ENCODE data around the gene TBC1D23. TPM values are rescaled to one million over a fixed set of nuclear protein-coding genes. Genes with fewer than 3 reads are reported as not detected.

The TBC1D23 gene
- total RNA-seq, 1 experiment from 2014 or later = 68.0 TPM

GRCh38 chr3:100263583-100263982 lies 2.8 kb downstream of the TBC1D23 start:
- Histone ChIP-seq H3K4me2 (peak overlapping the region; percentile 90), H3K27me3 (ENCODE audit: insufficient read depth, low read depth) (no peaks in the 10 kb centered on the region), H2AFZ (no peak overlapping the region), H4K20me1 (ENCODE audit: insufficient read depth) (peaks cover 42% of the 10 kb centered on the region), H3K4me1 (replicated peaks; ENCODE audit: insufficient read depth) (peaks cover 67% of the 10 kb centered on the region), H3K79me2 (ENCODE audit: low read depth) (peaks cover 77% of the 10 kb centered on the region), H3K36me3 (ENCODE audit: low read depth) (0 out of 2 replicates have a peak, but pooled peaks cover 4% of the 10 kb centered on the region), H3K9me3 (ENCODE audit: insufficient read depth, low read depth) (no peaks in the 10 kb centered on the region), H3F3A (ENCODE audit: insufficient read depth, low read depth) (peaks cover 20% of the 10 kb centered on the region), H3K9me2 (ENCODE audit: insufficient read depth) (no peaks in the 10 kb centered on the region), H3K4me3 (no peak overlapping the region), H3K27ac (no peak overlapping the region)
- intact Hi-C loops (cut with micrococcal nuclease; ENCODE audit: unreplicated experiment) = loop anchor here (5.0 kb wide), 1 partner anchor 366 kb away; no protein-coding TSS in a partner anchor
- TF ChIP-seq CTCF (conservative IDR thresholded peaks at IDR 0.05) = no peak
- no peak for TF ChIP-seq EZH2 (IDR thresholded peaks at IDR 0.05; ENCODE audit: low read depth)
- no peak for DNase-seq
- BruUV-seq (replicated peaks) = no TSS peak
- ChIA-PET CTCF (no interaction called here), POLR2A (ENCODE audit: unreplicated experiment) (no interaction called here)

GRCh38 chr3:100264242-100264641 lies 3.5 kb downstream of the TBC1D23 start:
- H3F3A ChIP-seq (ENCODE audit: insufficient read depth, low read depth) = peaks cover 27% of the 10 kb centered on the region
- no peak for DNase-seq
- H3K4me1 ChIP-seq (replicated peaks; ENCODE audit: insufficient read depth) = peaks cover 71% of the 10 kb centered on the region
- H3K36me3 ChIP-seq (ENCODE audit: low read depth) = 0 out of 2 replicates have a peak, but pooled peaks cover 4% of the 10 kb centered on the region
- BruUV-seq (replicated peaks) = no TSS peak
- H3K4me3 ChIP-seq = no peak overlapping the region
- ChIA-PET CTCF (no interaction called here), POLR2A (ENCODE audit: unreplicated experiment) (interaction anchor here (0.6 kb wide), 1 partner anchor 258 kb away, joined by 8 read pairs; no protein-coding TSS in a partner anchor)
- H3K9me2 ChIP-seq (ENCODE audit: insufficient read depth) = no peaks in the 10 kb centered on the region
- TF ChIP-seq CTCF (conservative IDR thresholded peaks at IDR 0.05) = no peak
- TF ChIP-seq EZH2 (IDR thresholded peaks at IDR 0.05; ENCODE audit: low read depth) = no peak
- H3K9me3 ChIP-seq (ENCODE audit: insufficient read depth, low read depth) = no peaks in the 10 kb centered on the region
- peaks cover 43% of the 10 kb centered on the region for H4K20me1 ChIP-seq (ENCODE audit: insufficient read depth)
- no peaks in the 10 kb centered on the region for H3K27me3 ChIP-seq (ENCODE audit: insufficient read depth, low read depth)
- peaks cover 84% of the 10 kb centered on the region for H3K79me2 ChIP-seq (ENCODE audit: low read depth)
- H3K27ac ChIP-seq = no peak overlapping the region
- peak overlapping the region; percentile 90 for H3K4me2 ChIP-seq
- intact Hi-C loops (cut with micrococcal nuclease; ENCODE audit: unreplicated experiment) = loop anchor here (5.0 kb wide), 1 partner anchor 367 kb away; no protein-coding TSS in a partner anchor
- H2AFZ ChIP-seq = no peak overlapping the region

- Histone ChIP-seq H3K9me2 (ENCODE audit: insufficient read depth) (no peaks in the 10 kb centered on the region), H4K20me1 (ENCODE audit: insufficient read depth) (peaks cover 49% of the 10 kb centered on the region), H3F3A (ENCODE audit: insufficient read depth, low read depth) (peaks cover 35% of the 10 kb centered on the region), H3K4me1 (replicated peaks; ENCODE audit: insufficient read depth) (peaks cover 71% of the 10 kb centered on the region), H3K4me3 (no peak overlapping the region), H2AFZ (no peak overlapping the region), H3K4me2 (peak overlapping the region; percentile 90), H3K27me3 (ENCODE audit: insufficient read depth, low read depth) (no peaks in the 10 kb centered on the region), H3K9me3 (ENCODE audit: insufficient read depth, low read depth) (no peaks in the 10 kb centered on the region), H3K27ac (no peak overlapping the region), H3K36me3 (ENCODE audit: low read depth) (0 out of 2 replicates have a peak, but pooled peaks cover 4% of the 10 kb centered on the region), H3K79me2 (ENCODE audit: low read depth) (peaks cover 91% of the 10 kb centered on the region)
- POLR2A ChIA-PET (ENCODE audit: unreplicated experiment) = interaction anchor here (0.6 kb wide), 1 partner anchor 139 kb away, joined by 23 read pairs; no protein-coding TSS in a partner anchor
- TF ChIP-seq CTCF (conservative IDR thresholded peaks at IDR 0.05) (no peak), EZH2 (IDR thresholded peaks at IDR 0.05; ENCODE audit: low read depth) (no peak)
- CTCF ChIA-PET = no interaction called here
- intact Hi-C loops (cut with micrococcal nuclease; ENCODE audit: unreplicated experiment) = no loop called here
- BruUV-seq (replicated peaks) = no TSS peak
- DNase-seq = peak in 1 of 2 experiments; percentile 58
These were observed 4.2 kb downstream of the TBC1D23 start for GRCh38 chr3:100265016-100265415.

Measured in PC-9 (cell line).